GM18867 (cell line): Measurements from ENCODE around the gene SLC22A16.
"Not testable (repeated sequence)": the region's sequence is repeated elsewhere in the genome, so short reads cannot be mapped to it uniquely, and the experiment has no call there.

Experiments
- ATAC-seq: cut with Tn5 transposase; IDR thresholded peaks from one replicate; pipeline ENCODE4 v1.9.1; 2021; ENCODE audit warnings: mild to moderate bottlenecking, moderate library complexity; ENCODE audit not compliant: unreplicated experiment

The SLC22A16 gene

GRCh38 chr6:110490110-110490509 lies 13.7 kb upstream of the SLC22A16 start:
- ATAC-seq: no peak

- ATAC-seq: no peak
These were observed 12.3 kb upstream of the SLC22A16 start for GRCh38 chr6:110488606-110489190.

- ATAC-seq: not testable (repeated sequence)
These were observed 11.6 kb upstream of the SLC22A16 start for GRCh38 chr6:110487968-110488381.

GRCh38 chr6:110486756-110487155 lies 10.3 kb upstream of the SLC22A16 start:
- no peak for ATAC-seq

DNA sequence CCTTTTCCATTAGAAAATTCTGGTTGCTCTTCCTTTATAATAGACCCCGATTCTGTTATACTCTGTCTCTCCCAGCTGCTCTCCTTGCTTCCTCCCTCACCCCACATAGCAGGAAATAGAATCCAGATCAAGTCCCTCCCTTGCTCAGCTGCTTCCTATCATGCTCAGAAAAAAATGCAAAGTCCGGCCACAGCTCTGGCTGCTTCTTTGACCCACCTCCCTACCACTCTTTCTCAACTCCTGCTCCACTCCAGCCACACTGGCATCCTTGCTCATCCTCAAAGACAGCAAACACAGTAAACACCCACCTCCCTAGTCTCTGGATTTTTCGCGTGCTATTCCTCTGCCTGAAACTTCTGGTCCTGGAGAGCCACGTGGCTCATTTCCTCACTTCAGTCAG lies 9.1 kb upstream of the SLC22A16 start:
- no peak for ATAC-seq

- ATAC-seq: no peak
These were observed 7.9 kb upstream of the SLC22A16 start for GRCh38 chr6:110484321-110484720.

DNA sequence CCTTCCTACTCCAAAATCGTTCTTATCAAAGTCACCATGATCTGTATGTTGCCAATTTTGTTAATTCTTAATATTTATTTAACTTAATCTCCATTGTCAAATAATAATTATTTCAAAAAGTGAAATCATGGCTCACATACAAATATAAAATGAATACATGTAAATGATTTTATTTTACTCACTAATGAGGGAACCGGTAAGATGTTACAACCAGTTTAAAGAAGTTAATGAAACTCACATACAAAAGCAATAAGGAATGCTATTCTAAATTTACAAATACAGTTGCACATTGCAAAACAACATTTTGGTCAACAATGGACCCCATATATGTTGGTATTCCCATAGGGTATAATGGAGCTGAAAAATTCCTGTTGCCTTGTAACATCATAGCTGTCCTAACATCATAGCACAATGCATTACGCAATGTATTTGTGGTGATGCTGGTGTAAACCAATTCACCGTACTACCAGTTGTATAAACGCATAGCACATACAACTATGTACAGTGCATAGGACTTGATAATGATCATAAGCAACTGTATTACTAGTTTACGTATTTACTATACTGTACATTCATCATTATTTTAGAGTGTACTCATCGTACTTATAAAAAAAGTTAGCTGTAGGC lies 6.5 kb upstream of the SLC22A16 start:
- ATAC-seq: no peak

DNA sequence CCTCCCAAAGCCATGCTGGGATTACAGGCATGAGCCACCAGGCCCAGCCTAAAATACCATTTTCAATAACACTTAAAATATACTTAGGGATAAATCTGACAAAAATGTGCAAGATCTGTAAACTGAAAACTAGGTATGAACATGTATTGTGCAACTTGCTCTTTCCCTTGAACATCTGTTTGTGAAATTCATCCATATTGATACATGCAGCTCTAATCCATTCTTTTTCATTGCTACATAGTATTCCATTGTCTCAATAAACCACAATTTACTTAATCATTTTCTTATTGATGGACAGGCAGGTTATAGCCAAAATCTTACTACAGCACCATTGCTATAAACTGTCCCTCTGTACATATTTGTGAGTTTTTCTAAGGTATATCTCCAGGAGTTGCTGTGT lies 4.7 kb upstream of the SLC22A16 start:
- ATAC-seq: no peak

GRCh38 chr6:110475066-110475653 lies 1.3 kb downstream of the SLC22A16 start:
- no peak for ATAC-seq

GRCh38 chr6:110474500-110474899 lies 1.9 kb downstream of the SLC22A16 start:
- ATAC-seq: no peak

DNA sequence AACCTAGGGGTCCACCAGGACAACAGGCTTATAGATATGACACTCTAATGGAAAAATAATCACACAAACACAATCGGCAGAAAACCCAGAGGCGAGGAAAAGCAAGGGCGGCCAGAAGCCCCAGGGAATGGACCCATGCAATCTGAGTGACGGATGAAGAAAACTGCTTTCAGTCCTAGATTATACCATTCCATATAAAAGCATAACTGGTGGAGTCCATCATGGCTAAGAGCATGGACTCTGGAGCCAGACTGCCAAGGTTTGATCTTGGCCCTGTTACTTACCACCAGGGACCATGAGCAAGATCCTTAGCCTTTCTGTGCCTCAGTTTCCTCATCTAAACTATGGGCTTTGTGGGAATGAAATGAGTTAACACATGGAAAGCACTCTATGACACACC lies 3.7 kb downstream of the SLC22A16 start:
- ATAC-seq: no peak

DNA sequence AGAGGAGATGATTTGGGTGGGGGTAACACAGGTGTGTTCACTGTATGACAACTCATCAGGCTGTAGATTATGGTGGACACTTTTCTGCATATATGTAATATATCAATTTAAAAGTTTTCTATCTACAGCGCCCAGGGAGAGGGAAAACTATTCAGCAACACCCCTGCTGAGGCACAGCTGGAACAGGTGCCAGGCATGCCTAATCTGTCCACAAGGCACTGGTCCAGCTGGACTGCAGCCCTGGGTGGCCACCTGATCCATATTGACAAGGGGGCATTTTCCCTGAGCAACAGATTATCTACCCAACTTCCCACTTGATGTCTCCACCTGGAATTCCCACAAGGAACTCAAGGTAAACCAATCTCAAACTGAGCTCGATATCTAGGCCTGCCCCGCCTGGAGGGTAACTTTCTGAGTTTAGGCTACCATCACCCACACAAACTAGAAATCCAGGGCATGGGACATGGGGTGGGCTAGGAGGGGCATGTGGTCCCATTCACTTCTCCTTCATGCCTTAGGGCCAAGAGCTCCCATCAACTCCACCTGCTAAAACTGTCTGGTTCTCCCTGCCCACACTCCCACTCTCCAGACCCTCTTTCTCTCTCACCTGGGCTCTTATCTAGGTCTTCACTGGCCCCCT lies 4.6 kb downstream of the SLC22A16 start:
- no peak for ATAC-seq

- ATAC-seq: no peak
These were observed 7.7 kb downstream of the SLC22A16 start for GRCh38 chr6:110468731-110469130.

- ATAC-seq: no peak
These were observed 8.8 kb downstream of the SLC22A16 start for GRCh38 chr6:110467566-110468140.

DNA sequence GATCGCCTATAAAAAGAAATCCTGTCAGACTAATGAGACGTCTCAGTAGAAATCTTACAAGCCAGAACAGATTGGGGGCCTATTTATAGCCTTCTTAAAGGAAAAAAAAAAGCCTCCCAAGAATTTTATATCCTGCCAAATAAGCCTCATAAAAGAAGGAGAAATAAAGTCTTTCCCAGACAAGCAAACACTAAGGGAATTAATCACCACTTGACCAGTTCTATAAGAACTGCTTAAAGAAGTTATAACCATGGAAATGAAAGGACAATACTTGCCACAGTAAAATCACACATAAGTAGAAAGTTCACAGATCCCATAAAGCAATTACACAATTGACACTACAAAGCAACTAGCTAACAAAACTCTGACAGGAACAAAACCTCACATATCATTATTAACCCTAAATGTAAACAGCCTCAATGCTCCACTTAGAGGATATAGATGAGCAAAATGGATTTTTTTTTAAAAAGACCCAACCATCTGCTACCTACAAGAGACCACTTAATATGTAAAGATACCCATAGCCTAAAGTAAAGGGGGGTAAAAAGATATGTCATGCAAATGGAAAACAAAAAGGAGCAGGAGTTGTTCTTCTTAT lies 13.4 kb downstream of the SLC22A16 start:
- ATAC-seq: no peak

- ATAC-seq: no peak
These were observed 15.0 kb downstream of the SLC22A16 start for GRCh38 chr6:110461376-110461775.

DNA sequence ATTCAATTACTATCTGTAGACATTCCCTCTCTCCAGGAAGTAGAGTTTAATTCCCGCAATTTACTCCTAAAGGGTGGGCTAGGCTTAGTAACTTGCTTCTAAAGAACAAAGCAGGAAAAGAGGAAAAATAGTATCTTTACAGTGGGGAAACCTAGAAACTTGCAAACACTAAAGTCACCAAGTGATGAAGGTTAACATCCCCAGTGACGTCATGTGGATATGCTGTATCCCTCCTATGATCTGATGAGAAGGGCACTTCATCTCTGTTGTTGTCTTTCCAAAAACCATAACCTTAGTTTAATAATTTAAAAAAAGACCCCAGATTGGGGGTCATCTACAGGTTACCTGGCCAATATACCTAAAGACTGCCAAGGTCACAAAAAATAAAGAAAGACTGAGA lies 17.3 kb downstream of the SLC22A16 start:
- no peak for ATAC-seq

DNA sequence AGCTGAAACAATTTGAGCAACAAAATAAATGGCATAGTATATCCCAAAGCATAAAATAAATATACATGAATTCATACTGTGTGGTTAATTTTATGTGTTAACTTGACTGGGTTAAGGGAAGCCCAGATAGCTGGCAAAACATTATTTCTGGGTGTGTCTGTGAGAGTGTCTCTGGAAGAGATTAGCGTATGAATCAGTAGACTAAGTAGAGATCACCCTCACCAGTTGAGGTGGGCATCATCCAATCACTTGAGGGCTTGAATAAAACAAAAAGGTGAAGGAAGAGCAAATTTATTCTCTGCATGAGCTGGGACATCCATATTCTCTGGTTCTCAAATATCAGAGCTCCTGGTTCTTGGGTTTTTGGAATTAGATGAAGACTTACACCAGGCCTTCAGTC lies 17.9 kb downstream of the SLC22A16 start:
- ATAC-seq: no peak

- peak; percentile 44 for ATAC-seq
These were observed 18.7 kb downstream of the SLC22A16 start for GRCh38 chr6:110457567-110458175.

DNA sequence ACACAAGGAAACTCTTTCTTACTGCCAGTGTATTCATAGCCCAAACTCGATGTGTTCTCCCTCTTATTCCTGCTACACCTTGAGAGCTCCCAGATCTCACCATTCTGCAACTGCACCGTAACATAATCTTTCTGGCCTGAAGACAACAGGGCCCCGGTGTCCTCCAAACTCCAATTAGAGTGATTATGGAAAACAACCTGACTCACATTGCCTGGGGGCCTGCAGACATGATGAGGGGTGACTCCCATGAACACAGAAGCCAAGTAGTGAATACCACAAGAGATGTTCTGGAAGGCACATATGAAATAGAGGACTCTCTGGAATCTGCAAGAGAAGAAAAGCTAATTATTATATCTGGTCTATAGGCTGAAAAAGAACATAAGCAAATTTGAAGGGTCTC lies 19.7 kb downstream of the SLC22A16 start:
- no peak for ATAC-seq

GRCh38 chr6:110449541-110449895 lies 26.9 kb downstream of the SLC22A16 start:
- no peak for ATAC-seq
